Fibroblast of lung (primary cell): Measurements from ENCODE around the gene PABPN1L. TPM values are rescaled to one million over a fixed set of nuclear protein-coding genes. Genes with fewer than 3 reads are reported as not detected.

ENCODE experiments used
- DNase-seq, 2 donors: peaks; one replicate each; pipeline versions ENCODE4 v3.0.0 to v3.0.0-alpha.2; 2010; ENCODE audit warnings: low read depth in 2 of 2
- H2AFZ ChIP-seq: 2 replicates; pipeline ENCODE4 v1.5.1; 2012; ENCODE audit warnings: low read length, control low read depth, inconsistent platforms
- H3K27ac ChIP-seq: 2 replicates; pipeline ENCODE4 v1.5.1; 2011; ENCODE audit warnings: low read length, control low read depth; ENCODE audit not compliant: insufficient read depth
- H3K27me3 ChIP-seq: 2 replicates; pipeline ENCODE4 v1.5.1; 2011; ENCODE audit warnings: mild to moderate bottlenecking, low read length; ENCODE audit not compliant: control insufficient read depth, insufficient read depth
- H3K36me3 ChIP-seq: 2 replicates; pipeline ENCODE4 v1.5.1; 2011; ENCODE audit warnings: low read length; ENCODE audit not compliant: control insufficient read depth, insufficient read depth
- H3K4me1 ChIP-seq: 2 replicates; pipeline ENCODE4 v1.5.1; 2011; ENCODE audit warnings: low read length; ENCODE audit not compliant: control insufficient read depth, insufficient read depth; ENCODE audit errors: extremely low read depth
- H3K4me2 ChIP-seq: 2 replicates; pipeline ENCODE4 v1.5.1; 2011; ENCODE audit warnings: low read length, control low read depth; ENCODE audit not compliant: insufficient read depth; ENCODE audit errors: extremely low read depth
- H3K4me3 ChIP-seq, 4 experiments: fragments of 200-600 bp in 1 of 4; sonication (generic) in 1 of 4; replicated peaks in 1 of 4; 2 replicates each; pipeline ENCODE4 v1.5.1; 2011 to 2016; ENCODE audit warnings: low read length in 4 of 4, low read depth in 3 of 4, mild to moderate bottlenecking in 3 of 4, control low read depth in 2 of 4, inconsistent platforms in 1 of 4, mixed read lengths in 1 of 4; ENCODE audit not compliant: insufficient read depth in 1 of 4; ENCODE audit errors: control extremely low read depth in 1 of 4
- H3K79me2 ChIP-seq: 2 replicates; pipeline ENCODE4 v1.5.1; 2012; ENCODE audit warnings: mild to moderate bottlenecking, low read length, inconsistent platforms; ENCODE audit not compliant: control insufficient read depth, insufficient read depth
- H3K9ac ChIP-seq: 2 replicates; pipeline ENCODE4 v1.5.1; 2011; ENCODE audit warnings: mild to moderate bottlenecking, low read length, control low read depth; ENCODE audit not compliant: insufficient read depth
- H3K9me3 ChIP-seq: 2 replicates; pipeline ENCODE4 v1.5.1; 2012; ENCODE audit warnings: low read depth, low read length; ENCODE audit not compliant: control insufficient read depth, insufficient read depth
- H4K20me1 ChIP-seq: 2 replicates; pipeline ENCODE4 v1.5.1; 2011; ENCODE audit warnings: low read length; ENCODE audit not compliant: control insufficient read depth, insufficient read depth; ENCODE audit errors: extremely low read depth
- EZH2 ChIP-seq: IDR thresholded peaks from 2 replicates; pipeline ENCODE4 v1.5.1; 2012; ENCODE audit warnings: low read length, control low read depth, mild to moderate bottlenecking; ENCODE audit errors: missing control alignments
- polyA plus RNA-seq, 2 donors: library from polyadenylated mRNA; depleted of rRNA in 1 of 2; stranded (reverse) in 1 of 2; unstranded in 1 of 2; fragments of >200 nt; gene quantifications; 2 replicates each; pipeline ENCODE4 v1.2.1, GENCODE V29; 2011 to 2012; ENCODE audit warnings: missing spikeins in 1 of 2
- total RNA-seq: library from RNA; depleted of rRNA; stranded (reverse); fragments of >200 nt; gene quantifications from 2 replicates; pipeline ENCODE4 v1.2.1, GENCODE V29; 2014
- TF ChIP-seq, protein P1 (sequence below), 2 donors: IDR thresholded peaks in 1 of 2; conservative IDR thresholded peaks in 1 of 2; 1 replicate in 1 of 2; 2 replicates in 1 of 2; pipeline ENCODE4 v1.5.1; 2011 to 2012; ENCODE audit warnings: low read length in 2 of 2, control low read depth in 1 of 2, inconsistent platforms in 1 of 2, low read depth in 1 of 2, mild to moderate bottlenecking in 1 of 2

PABPN1L gene
- total and polyA plus RNA-seq, 2 donors (not counting 1 experiment from before 2014, with no cell fraction given): not detected

DNA sequence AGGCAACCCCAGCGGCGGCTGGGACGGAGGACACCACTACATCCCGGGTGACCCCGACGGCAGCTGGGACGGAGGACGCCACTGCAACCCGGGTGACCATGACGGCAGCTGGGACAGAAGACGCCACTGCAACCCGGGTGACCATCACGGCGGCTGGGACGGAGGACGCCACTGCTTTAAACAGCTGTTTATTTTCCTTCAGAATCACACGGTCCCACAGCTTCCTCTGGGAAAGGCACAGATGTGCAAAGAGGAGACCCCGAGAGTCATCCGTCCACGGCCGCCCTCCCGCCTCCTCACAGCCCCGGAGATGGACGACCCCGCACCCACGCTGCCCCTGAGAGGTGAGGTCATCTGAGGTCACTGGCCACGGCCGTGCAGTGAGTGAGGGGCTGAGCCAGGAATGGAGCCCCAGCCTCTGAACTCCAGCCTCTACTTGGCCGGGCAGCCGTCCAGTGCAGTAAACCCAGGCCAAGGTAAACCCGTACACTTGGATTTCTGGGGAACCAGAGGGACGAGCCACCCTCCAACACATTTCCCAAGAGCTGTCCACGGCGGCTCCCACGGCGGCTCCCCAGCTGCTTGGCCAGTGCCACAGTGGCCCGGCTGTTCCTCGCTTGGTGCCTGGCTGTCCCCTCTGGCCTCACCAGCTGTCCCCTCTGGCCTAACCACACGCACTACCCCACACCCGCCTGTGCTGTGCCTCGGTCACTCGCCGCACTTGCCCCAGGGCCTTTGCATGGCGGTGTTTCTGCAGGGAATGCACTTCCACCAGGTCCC, 43.2 kb upstream of the PABPN1L start:
- H3K27ac ChIP-seq: no peak overlapping the region
- peak; percentile 37 for TF ChIP-seq EZH2
- TF ChIP-seq, protein P1, sequence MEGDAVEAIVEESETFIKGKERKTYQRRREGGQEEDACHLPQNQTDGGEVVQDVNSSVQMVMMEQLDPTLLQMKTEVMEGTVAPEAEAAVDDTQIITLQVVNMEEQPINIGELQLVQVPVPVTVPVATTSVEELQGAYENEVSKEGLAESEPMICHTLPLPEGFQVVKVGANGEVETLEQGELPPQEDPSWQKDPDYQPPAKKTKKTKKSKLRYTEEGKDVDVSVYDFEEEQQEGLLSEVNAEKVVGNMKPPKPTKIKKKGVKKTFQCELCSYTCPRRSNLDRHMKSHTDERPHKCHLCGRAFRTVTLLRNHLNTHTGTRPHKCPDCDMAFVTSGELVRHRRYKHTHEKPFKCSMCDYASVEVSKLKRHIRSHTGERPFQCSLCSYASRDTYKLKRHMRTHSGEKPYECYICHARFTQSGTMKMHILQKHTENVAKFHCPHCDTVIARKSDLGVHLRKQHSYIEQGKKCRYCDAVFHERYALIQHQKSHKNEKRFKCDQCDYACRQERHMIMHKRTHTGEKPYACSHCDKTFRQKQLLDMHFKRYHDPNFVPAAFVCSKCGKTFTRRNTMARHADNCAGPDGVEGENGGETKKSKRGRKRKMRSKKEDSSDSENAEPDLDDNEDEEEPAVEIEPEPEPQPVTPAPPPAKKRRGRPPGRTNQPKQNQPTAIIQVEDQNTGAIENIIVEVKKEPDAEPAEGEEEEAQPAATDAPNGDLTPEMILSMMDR (conservative IDR thresholded peaks at IDR 0.05 in 1 of 2, IDR thresholded peaks at IDR 0.05 in 1 of 2; ENCODE audit: low read depth in 1 of 2, low read length in 2 of 2): no peak
- peaks cover 17% of the 10 kb centered on the region for H3K27me3 ChIP-seq
- no peaks in the 10 kb centered on the region for H3K79me2 ChIP-seq
- H3K9ac ChIP-seq: no peak overlapping the region
- no peak overlapping the region for H2AFZ ChIP-seq
- H3K4me1 ChIP-seq: no peaks in the 10 kb centered on the region
- no peak for DNase-seq
- H3K4me3 ChIP-seq: no peak overlapping the region
- H3K36me3 ChIP-seq: no peaks in the 10 kb centered on the region
- no peaks in the 10 kb centered on the region for H3K9me3 ChIP-seq
- no peak overlapping the region for H3K4me2 ChIP-seq
- no peaks in the 10 kb centered on the region for H4K20me1 ChIP-seq

DNA sequence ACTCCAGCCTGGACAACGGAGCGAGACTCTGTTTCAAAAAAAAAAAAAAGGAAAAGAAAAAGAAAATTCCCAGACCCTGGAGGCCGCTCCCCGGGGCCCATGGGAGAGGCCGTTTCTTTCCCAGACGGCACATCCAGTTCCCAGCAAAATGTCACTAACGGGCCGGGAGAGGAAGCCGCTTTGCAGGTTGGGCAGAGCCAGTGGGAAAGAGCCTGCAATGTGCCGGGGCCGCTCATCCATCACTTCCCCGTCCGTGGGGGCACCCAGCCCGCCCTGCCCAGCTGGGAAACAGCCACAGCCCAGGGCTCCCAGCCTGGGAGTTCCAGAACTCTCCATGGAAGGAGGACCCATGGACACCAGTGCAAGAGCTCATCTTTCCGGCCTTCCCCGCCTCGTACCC, 41.8 kb upstream of the PABPN1L start:
- Histone ChIP-seq H3K27ac (no peak overlapping the region), H3K4me1 (no peaks in the 10 kb centered on the region), H3K36me3 (no peaks in the 10 kb centered on the region), H3K27me3 (peaks cover 17% of the 10 kb centered on the region), H3K4me3 (no peak overlapping the region), H3K4me2 (no peak overlapping the region), H3K9me3 (no peaks in the 10 kb centered on the region), H4K20me1 (no peaks in the 10 kb centered on the region), H3K79me2 (no peaks in the 10 kb centered on the region), H3K9ac (no peak overlapping the region), H2AFZ (no peak overlapping the region)
- no peak for DNase-seq
- no peak for TF ChIP-seq EZH2
- TF ChIP-seq, protein P1 (conservative IDR thresholded peaks at IDR 0.05 in 1 of 2, IDR thresholded peaks at IDR 0.05 in 1 of 2; ENCODE audit: low read depth in 1 of 2, low read length in 2 of 2): no peak

DNA sequence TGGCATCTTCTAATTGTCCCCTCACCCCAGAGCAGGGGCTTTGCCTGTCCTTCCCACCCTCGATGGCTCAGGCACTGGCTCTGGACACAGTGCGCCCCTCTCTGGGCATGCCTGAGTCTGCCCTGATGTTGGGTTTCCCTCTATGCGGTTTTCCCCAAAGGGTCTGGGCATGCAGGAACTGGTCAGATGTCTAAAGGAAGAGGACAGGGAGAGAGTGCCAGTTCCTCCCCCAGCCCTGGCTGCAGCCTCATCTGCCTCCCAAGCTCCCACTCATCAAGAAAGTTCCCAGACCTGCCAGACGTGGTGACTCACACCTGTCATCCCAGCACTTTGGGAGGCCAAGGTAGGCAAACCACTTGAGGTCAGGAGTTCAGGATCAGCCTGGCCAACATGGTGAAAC, 41.3 kb upstream of the PABPN1L start:
- H4K20me1 ChIP-seq: no peaks in the 10 kb centered on the region
- no peaks in the 10 kb centered on the region for H3K79me2 ChIP-seq
- no peak overlapping the region for H3K4me2 ChIP-seq
- peak in 1 of 2 donors; percentile 48 for DNase-seq
- no peak overlapping the region for H3K27ac ChIP-seq
- H3K9ac ChIP-seq: no peak overlapping the region
- H3K4me1 ChIP-seq: no peaks in the 10 kb centered on the region
- TF ChIP-seq EZH2: no peak
- TF ChIP-seq, protein P1 (conservative IDR thresholded peaks at IDR 0.05 in 1 of 2, IDR thresholded peaks at IDR 0.05 in 1 of 2; ENCODE audit: low read depth in 1 of 2, low read length in 2 of 2): no peak
- no peaks in the 10 kb centered on the region for H3K36me3 ChIP-seq
- no peak overlapping the region for H3K4me3 ChIP-seq
- peaks cover 17% of the 10 kb centered on the region for H3K27me3 ChIP-seq
- no peak overlapping the region for H2AFZ ChIP-seq
- H3K9me3 ChIP-seq: no peaks in the 10 kb centered on the region
